Measurements from ENCODE around the gene RNF167. TPM values are rescaled to one million over a fixed set of nuclear protein-coding genes. Genes with fewer than 3 reads are reported as not detected.

RNF167 gene
- total RNA-seq, 1 experiment from 2014 or later: 105 TPM

- H3K27ac ChIP-seq (ENCODE audit: low read depth, low read length): peak overlapping the region; percentile 99
- BruUV-seq (replicated peaks): no TSS peak
These were observed 11.4 kb downstream of the RNF167 start for GRCh38 chr17:4951486-4951885.

More at GRCh38 chr17:4951486-4951885, 11.4 kb downstream of the RNF167 start:
- Histone ChIP-seq H2AFZ (ENCODE audit: low read depth, low read length, poor library complexity, severe bottlenecking) (no peak overlapping the region), H3K4me1 (ENCODE audit: control insufficient read depth in 1 of 2, insufficient read depth in 2 of 2, low read length in 2 of 2) (peaks cover 17 to 50% of the 10 kb centered on the region in 2 experiments), H3K9me2 (ENCODE audit: insufficient read depth) (no peaks in the 10 kb centered on the region), H3K4me3 (replicated peaks in 1 of 2; ENCODE audit: low read depth in 1 of 2, low read length in 2 of 2) (peak overlapping the region in 1 of 2 experiments; percentile 96; a peak in 2 of 4 replicates), H3K4me2 (ENCODE audit: low read length) (peak overlapping the region; percentile 100), H3K79me2 (ENCODE audit: insufficient read depth, low read length) (peaks cover 31% of the 10 kb centered on the region), H3K9ac (ENCODE audit: low read length) (peak overlapping the region; percentile 97), H3K9me3 (ENCODE audit: control insufficient read depth in 1 of 2, insufficient read depth in 1 of 2, low read depth in 1 of 2, low read length in 2 of 2) (no peaks in the 10 kb centered on the region), H3K36me3 (ENCODE audit: control insufficient read depth in 1 of 2, insufficient read depth in 2 of 2, low read length in 2 of 2) (peaks cover 0 to 10% of the 10 kb centered on the region in 2 experiments; a peak in 1 of 4 replicates), H4K20me1 (ENCODE audit: insufficient read depth) (peaks cover 7% of the 10 kb centered on the region; the same call in 1 of the 2 replicates), H3K27me3 (ENCODE audit: insufficient read depth, low read length) (no peaks in the 10 kb centered on the region)
- TF ChIP-seq FOSL1 (IDR thresholded peaks at IDR 0.05; ENCODE audit: low read depth) (no peak), CTCF (IDR thresholded peaks at IDR 0.05 in 2 of 3, conservative IDR thresholded peaks at IDR 0.05 in 1 of 3; ENCODE audit: borderline replicate concordance in 1 of 3, insufficient read depth in 1 of 3, low read depth in 2 of 3, low read length in 2 of 3) (no peak), POLR2A (IDR thresholded peaks at IDR 0.05; ENCODE audit: borderline replicate concordance, extremely low read depth, insufficient read depth, insufficient read length) (no peak), ZFX (IDR thresholded peaks at IDR 0.05) (no peak), SIN3A (IDR thresholded peaks at IDR 0.05; ENCODE audit: low read depth) (no peak), TCF7L2 (IDR thresholded peaks at IDR 0.05; ENCODE audit: borderline replicate concordance, extremely low read depth, insufficient read depth, insufficient read length) (no peak), SP1 (IDR thresholded peaks at IDR 0.05; ENCODE audit: low read depth) (no peak), RAD21 (IDR thresholded peaks at IDR 0.05; ENCODE audit: low read depth) (no peak), REST (IDR thresholded peaks at IDR 0.05; ENCODE audit: low read depth) (no peak), YY1 (IDR thresholded peaks at IDR 0.05; ENCODE audit: extremely low read depth, insufficient replicate concordance, low read depth, low read length) (no peak), EGR1 (IDR thresholded peaks at IDR 0.05; ENCODE audit: low read depth) (no peak), EZH2 (IDR thresholded peaks at IDR 0.05) (no peak), JUND (IDR thresholded peaks at IDR 0.05) (no peak), ATF3 (IDR thresholded peaks at IDR 0.05) (no peak), SRF (IDR thresholded peaks at IDR 0.05; ENCODE audit: low read depth) (no peak)
- CTCF ChIA-PET: no interaction called here
- POLR2A ChIA-PET: interaction anchor here (1.7 to 3.0 kb wide), 2 partner anchors 11 to 16 kb away, joined by 8 to 22 read pairs; partner anchors contain the start of genes RNF167, SLC25A11 and SPAG7
- intact Hi-C loops (cut with micrococcal nuclease): no loop called here
- ATAC-seq (no peak), DNase-seq (ENCODE audit: low read depth, low spot score) (no peak)
- RAD21 ChIA-PET (ENCODE audit: low non-redundant PET in 1 of 2, low total read pairs in 2 of 2, uncharacterized antibody in 2 of 2, unreplicated experiment in 2 of 2): no interaction called here
